Right renal pelvis (tissue), 4 donors: ENCODE measurements around the gene OSBPL8. TPM values are rescaled to one million over a fixed set of nuclear protein-coding genes. Genes with fewer than 3 reads are reported as not detected.
"Not testable (repeated sequence)": the region's sequence is repeated elsewhere in the genome, so short reads cannot be mapped to it uniquely, and the experiment has no call there.

Source experiments
- DNase-seq, 4 donors: peaks; one replicate each; pipeline ENCODE4 v3.0.0-alpha.2; 2013; ENCODE audit warnings: low read depth in 4 of 4, low spot score in 3 of 4, missing footprints in 1 of 4
- polyA plus RNA-seq, 4 donors: library from polyadenylated mRNA; unstranded; fragments of 120-200 nt; gene quantifications; one replicate each; pipeline ENCODE4 v1.2.1, GENCODE V29; 2013; ENCODE audit not compliant: insufficient read length in 4 of 4

Gene OSBPL8
- polyA plus RNA-seq, 4 donors: 58.0 to 82.2 (median 72.2) TPM

DNA sequence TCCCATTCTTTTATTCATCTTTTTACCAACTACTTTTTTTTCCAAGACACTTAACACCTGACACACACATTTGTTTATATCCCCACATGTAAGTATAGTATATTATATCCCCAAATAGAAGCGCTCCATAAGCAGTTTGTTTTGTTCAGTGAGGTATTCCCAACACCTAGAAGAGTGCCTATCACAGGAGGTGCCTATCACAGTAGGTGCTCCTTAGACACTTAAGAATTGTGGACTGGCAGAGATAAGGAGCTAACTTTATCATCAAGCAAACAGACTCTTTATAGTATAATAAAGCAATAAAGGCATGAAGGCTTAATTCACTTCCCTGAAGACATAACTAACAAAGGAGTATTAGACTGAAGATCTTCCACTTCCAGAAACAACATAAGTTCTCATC, 29.1 kb downstream of the OSBPL8 start:
- DNase-seq: no peak

DNA sequence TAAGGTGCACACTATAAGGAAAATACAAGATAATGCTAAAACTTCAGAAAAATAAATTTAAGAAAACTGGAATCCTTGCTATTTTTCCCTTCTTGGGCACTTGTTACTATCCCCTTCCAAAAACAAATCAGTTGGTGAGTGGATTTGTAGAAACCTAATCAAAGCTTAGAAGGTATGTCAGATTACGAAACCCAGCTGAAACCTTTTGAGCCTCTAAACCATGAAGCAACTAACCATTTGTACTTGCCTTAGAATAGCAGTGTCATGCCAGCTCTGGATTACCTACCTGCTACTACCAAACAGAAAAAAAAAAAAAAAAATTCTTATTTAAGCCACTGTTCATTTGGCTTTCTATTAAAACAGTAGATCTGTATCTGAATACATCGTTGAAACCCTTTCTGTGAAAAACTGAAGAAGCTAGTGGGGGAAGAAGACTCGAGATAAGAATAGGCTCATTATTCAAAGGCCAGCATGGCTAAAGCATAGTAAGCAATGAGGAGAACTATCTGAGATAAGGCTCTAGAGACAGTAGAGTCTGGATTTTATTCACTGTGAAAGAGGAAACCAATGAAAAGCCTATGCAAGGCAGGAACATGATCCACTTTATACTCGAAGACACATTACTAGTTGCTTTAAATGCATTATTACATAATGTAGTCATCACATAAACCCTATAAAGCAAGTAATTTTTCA, 30.2 kb downstream of the OSBPL8 start:
- no peak for DNase-seq

DNA sequence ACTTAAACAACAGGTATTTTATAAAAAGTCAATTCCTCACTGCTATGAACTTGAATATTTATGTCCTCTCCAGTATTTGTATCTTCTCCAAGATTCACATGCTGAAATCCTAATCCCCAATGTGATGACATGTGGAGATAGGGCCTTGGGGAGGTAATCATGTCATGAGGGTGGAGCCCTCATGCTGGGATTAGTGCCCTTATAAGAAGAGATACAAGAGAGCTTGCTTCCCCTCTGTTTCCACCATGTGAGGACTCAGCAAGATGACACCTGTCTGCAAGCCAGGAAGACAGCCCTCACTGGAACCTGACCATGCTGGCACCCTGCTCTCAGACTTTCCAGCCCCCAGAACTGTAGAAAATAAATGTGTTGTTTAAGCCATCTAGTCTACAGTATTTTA, 36.2 kb downstream of the OSBPL8 start:
- DNase-seq: no peak

DNA sequence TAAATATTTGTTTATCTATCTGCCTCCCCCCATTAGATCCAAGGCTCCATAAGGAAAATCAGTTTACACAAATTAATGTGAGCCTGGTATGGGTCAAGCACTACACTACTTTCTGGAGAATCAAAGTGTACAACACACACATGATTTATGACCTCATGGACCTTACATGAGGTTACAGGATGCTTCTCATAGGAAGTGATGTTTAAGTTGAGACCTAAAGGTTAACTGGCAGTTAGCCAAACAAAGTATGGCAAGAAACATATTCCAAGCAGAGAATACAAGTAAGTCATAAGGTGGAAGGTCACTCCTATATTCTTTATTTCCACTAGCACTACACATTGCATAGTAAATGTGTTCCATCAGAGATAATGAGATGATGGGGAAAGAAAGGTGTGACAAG, 39.2 kb downstream of the OSBPL8 start:
- no peak for DNase-seq

DNA sequence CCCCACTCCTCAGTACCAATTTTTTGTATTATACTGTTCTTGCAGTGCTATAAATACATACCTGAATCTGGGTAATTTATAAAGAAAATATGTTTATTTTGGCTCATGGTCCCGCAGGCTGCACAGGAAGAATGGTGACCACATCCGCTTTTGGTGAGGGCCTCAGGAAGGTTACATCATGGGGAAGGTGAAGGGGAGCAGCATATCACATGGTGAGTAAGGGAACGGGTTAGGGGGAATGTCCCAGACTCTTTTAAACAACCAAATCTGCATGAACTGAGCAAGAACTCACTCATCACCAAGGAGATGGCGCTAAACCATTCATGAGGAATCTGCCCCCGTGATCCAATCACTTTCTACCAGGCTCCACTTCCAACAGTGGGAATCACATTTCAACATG, 40.0 kb downstream of the OSBPL8 start:
- DNase-seq: no peak

- no peak for DNase-seq
Observed at GRCh38 chr12:76518699-76519098, 40.9 kb downstream of the OSBPL8 start.

GRCh38 chr12:76515271-76515670, 44.3 kb downstream of the OSBPL8 start:
- DNase-seq: no peak

- not testable (repeated sequence) for DNase-seq
Observed at GRCh38 chr12:76511116-76511716, 48.4 kb downstream of the OSBPL8 start.

DNA sequence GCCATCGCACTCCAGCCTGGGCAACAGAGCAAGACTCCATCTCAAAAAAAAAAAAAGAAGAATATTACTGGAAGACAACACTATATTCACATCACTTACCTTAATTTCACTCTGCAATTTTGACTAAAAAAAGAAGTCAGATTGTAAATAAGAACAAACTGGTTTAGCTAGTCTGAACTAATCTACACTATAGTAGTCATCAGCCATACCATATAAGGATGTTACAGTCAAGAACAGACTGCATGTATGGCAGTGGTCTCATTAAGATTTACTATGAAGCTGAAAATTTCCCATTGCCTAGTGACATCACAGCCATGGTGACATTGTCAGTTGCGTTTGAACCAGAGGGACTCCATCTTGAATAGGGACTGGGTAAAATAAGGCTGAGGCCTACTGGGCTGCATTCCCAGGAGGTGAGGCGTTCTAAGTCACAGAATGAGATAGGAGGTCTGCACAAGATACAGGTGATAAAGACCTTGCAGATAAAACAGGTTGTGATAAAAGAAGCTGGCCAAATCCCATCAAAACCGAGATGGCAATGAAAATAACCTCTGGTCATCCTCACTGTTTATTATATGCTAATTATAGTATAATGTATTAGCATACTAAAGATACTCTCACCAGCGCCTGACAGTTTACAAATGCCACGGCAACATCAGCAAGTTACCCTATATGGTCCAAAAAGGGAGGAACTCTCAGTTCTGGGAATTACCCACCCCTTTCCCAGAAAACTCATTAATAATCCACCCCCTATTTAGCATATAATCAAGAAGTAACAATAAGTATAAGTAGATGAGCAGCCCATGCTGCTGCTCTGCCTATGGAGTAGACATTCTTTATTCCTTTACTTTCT, 51.2 kb downstream of the OSBPL8 start:
- no peak for DNase-seq

- DNase-seq: no peak
Observed at GRCh38 chr12:76506149-76506548, 53.4 kb downstream of the OSBPL8 start.

DNA sequence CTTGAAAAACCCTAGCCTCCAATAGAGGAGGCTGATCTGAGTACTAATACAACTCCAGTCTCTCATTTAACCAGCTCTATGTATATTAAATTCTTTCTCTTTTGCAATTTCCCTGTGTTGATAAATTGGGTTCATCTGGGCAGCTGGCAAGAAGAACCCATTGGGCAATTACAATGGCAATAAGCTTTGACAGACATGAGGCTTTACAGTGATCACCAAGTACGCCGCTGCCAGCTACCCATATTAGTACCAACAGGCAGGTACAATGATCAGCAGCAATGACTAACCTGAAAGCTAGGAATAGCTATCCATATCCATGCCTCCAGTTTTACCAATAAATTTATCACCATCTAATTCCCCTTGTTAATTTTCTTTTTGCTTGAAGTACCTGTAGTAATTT, 54.5 kb downstream of the OSBPL8 start:
- no peak for DNase-seq

- DNase-seq: no peak
Observed at GRCh38 chr12:76504606-76505005, 55.0 kb downstream of the OSBPL8 start.

- DNase-seq: no peak
Observed at GRCh38 chr12:76503957-76504356, 55.6 kb downstream of the OSBPL8 start.

DNA sequence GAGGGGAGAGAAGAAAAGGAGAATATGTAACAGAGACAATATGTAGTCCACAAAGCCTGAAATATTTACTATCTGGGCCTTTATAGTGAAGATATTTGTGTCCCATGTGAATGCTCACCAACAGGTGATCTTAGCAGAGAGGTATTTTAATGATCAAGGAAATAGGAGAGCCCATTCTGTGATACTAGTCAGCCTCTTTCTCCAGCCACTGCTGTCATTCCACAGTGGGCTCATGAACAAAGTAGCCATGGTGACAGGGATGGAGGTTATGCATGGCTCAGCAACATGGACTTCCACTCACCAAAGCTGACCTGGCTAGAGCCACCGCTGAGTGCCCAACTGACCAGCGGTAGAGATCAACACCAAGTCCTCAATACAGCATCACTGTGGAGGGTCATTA, 58.2 kb downstream of the OSBPL8 start:
- no peak for DNase-seq

DNA sequence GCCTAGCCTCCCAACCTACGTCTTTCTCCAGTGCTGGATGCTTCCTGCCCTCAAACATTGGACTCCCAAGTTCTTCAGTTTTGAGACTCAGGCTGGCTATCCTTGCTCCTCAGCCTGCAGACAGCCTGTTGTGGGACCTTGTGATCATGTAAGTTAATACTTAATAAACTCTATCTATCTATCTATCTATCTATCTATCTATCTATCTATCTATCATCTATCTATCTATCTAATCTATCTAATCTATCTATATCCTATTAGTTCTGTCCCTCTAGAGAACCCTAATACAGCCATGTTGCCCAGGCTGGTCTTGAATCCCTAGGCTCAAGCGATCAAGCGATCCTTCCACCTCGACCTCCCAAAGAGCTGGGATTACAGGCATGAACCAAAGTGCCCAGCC, 60.4 kb downstream of the OSBPL8 start:
- DNase-seq: not testable (repeated sequence)

- no peak for DNase-seq
Observed at GRCh38 chr12:76495556-76495955, 64.0 kb downstream of the OSBPL8 start.

GRCh38 chr12:76491292-76491691, 68.3 kb downstream of the OSBPL8 start:
- no peak for DNase-seq

DNA sequence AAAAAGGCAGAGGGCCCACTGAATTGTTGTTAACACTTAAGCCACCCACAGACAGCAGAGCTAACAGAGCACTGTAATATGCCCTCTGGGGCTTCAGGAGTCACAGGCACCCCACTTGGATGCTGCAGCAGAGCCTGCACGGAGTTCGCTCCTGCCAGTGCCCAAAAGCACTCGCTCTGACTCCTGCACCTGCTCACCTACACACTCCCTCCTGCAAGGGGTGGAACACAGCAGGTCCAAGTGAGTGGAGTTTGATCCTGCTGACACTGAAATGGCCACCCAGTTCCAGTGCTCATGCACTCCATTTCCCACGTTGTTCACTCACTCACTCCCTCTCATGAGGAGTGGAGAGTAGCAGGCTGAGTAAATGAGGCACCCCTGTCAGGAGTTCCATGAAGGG, 68.8 kb downstream of the OSBPL8 start:
- DNase-seq: no peak

DNA sequence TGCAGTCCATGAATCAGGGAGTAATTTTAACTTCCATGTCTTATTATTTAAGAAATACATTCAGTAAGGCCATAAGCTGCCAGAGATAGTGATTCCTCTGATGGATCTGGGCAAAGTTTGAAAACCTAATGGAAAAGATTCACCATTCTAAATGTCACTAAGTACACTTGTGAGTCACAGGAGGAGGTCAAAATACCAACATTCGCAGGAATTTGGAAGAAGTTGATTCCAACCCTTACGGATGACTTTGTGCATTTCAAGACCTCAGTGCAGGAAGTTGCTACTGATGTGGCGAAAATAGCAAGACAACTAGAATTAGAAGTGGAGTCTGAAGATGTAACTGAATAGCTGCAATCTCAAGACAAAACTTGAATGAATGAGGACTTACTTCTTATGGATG, 69.8 kb downstream of the OSBPL8 start:
- no peak for DNase-seq

GRCh38 chr12:76486011-76486410, 73.6 kb downstream of the OSBPL8 start:
- no peak for DNase-seq

- no peak for DNase-seq
Observed at GRCh38 chr12:76480796-76481195, 78.8 kb downstream of the OSBPL8 start.

DNA sequence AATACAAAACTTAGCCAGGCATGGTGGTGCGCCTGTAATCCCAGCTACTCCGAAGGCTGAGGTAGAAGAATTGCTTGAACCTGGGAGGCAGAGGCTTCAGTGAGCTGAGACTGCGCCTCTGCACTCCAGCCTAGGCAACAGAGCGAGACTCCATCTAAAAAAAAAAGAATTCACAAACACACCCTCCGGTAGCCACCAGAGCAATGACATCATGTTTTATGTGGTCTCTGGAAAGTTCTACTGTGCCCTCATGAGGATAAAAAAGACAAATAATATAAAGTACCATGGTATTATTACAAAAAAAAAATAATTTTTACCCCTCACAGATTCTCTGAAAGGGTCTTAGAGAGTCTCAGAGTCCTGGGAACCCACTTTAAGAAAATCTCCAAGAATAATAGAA, 81.5 kb downstream of the OSBPL8 start:
- DNase-seq: no peak
